Tibial artery (tissue), 4 donors: ENCODE data around the gene OR2A12.
"Not testable (repeated sequence)": the region's sequence is repeated elsewhere in the genome, so short reads cannot be mapped to it uniquely, and the experiment has no call there.

Experiments used
- DNase-seq, 2 donors: peaks; one replicate each; pipeline ENCODE4 v3.0.0-alpha.2; 2019
- H3K27ac ChIP-seq, 2 donors: fragments of 200-600 bp; sonication (generic) in 1 of 2; 1 replicate in 1 of 2; 2 replicates in 1 of 2; pipeline ENCODE4 v1.5.1; 2018 to 2019; ENCODE audit warnings: mild to moderate bottlenecking in 1 of 2
- H3K27me3 ChIP-seq, 2 donors: fragments of 200-600 bp; sonication (generic) in 1 of 2; one replicate each; pipeline versions ENCODE4 v1.5.1 to v1.6.0; 2016 to 2019
- H3K36me3 ChIP-seq, 3 donors: fragments of 200-600 bp; sonication (generic) in 2 of 3; one replicate each; pipeline ENCODE4 v1.5.1; 2016 to 2019; ENCODE audit warnings: mild to moderate bottlenecking in 2 of 3
- H3K4me1 ChIP-seq, 4 donors: fragments of 200-600 bp; sonication (generic) in 2 of 4; 1 replicate in 3 of 4; 2 replicates in 1 of 4; pipeline ENCODE4 v1.5.1; 2016 to 2019
- H3K4me3 ChIP-seq, 2 donors: fragments of 200-600 bp; sonication (generic) in 1 of 2; 1 replicate in 1 of 2; 2 replicates in 1 of 2; pipeline ENCODE4 v1.5.1; 2018 to 2019; ENCODE audit warnings: mild to moderate bottlenecking in 2 of 2
- H3K9me3 ChIP-seq, 3 donors: fragments of 200-600 bp; sonication (generic) in 1 of 3; one replicate each; pipeline ENCODE4 v1.5.1; 2016 to 2019
- intact Hi-C: fragments of 100-400 bp; cut with DNase I; formaldehyde crosslinking; loops from one replicate; pipeline ENCODE4 v1.15.0; 2023; ENCODE audit warnings: low total_unique reads
- TF ChIP-seq, protein P1 (sequence below), 2 experiments: fragments of 200-600 bp in 1 of 2; fragments of 450-650 bp in 1 of 2; IDR thresholded peaks; one replicate each; pipeline ENCODE4 v1.5.1; 2017 to 2019; ENCODE audit warnings: antibody characterized with exemption in 2 of 2, mild to moderate bottlenecking in 1 of 2, moderate library complexity in 1 of 2

Gene OR2A12

DNA sequence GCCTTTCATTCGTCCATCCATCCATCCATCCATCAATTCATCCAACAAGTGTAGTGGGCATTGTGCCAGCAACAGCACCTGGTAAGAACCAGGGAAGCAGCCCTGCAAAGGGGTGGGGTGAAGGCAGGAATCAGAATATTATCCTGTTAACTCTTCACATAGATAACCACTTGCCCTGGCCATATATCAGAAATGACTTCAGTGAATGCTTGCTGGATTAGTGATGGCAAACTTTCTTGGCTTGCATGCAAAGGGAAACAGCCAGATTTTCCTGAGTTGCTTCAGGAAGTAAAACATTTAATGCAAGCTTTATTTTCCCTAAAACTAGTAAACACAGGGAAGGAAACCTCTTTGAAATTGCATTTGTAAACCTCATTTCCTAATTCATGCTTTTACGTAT is 36.6 kb upstream of the OR2A12 start:
- H3K27ac ChIP-seq: no peak overlapping the region
- TF ChIP-seq, protein P1, sequence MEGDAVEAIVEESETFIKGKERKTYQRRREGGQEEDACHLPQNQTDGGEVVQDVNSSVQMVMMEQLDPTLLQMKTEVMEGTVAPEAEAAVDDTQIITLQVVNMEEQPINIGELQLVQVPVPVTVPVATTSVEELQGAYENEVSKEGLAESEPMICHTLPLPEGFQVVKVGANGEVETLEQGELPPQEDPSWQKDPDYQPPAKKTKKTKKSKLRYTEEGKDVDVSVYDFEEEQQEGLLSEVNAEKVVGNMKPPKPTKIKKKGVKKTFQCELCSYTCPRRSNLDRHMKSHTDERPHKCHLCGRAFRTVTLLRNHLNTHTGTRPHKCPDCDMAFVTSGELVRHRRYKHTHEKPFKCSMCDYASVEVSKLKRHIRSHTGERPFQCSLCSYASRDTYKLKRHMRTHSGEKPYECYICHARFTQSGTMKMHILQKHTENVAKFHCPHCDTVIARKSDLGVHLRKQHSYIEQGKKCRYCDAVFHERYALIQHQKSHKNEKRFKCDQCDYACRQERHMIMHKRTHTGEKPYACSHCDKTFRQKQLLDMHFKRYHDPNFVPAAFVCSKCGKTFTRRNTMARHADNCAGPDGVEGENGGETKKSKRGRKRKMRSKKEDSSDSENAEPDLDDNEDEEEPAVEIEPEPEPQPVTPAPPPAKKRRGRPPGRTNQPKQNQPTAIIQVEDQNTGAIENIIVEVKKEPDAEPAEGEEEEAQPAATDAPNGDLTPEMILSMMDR (IDR thresholded peaks at IDR 0.05): no peak
- H3K4me1 ChIP-seq: no peaks in the 10 kb centered on the region
- no peak overlapping the region for H3K4me3 ChIP-seq
- H3K9me3 ChIP-seq: no peaks in the 10 kb centered on the region
- no peaks in the 10 kb centered on the region for H3K27me3 ChIP-seq
- no peaks in the 10 kb centered on the region for H3K36me3 ChIP-seq
- DNase-seq: no peak
- intact Hi-C loops: no loop called here

GRCh38 chr7:144050093-144050492 is 36.0 kb upstream of the OR2A12 start:
- Histone ChIP-seq H3K4me3 (no peak overlapping the region), H3K27ac (no peak overlapping the region), H3K27me3 (no peaks in the 10 kb centered on the region), H3K36me3 (no peaks in the 10 kb centered on the region), H3K4me1 (no peaks in the 10 kb centered on the region), H3K9me3 (no peaks in the 10 kb centered on the region)
- intact Hi-C loops: no loop called here
- DNase-seq: no peak
- TF ChIP-seq, protein P1 (IDR thresholded peaks at IDR 0.05): no peak

- intact Hi-C loops, H3K4me3 ChIP-seq, H3K27ac ChIP-seq, H3K4me1 ChIP-seq, DNase-seq, H3K27me3 ChIP-seq, H3K36me3 ChIP-seq, H3K9me3 ChIP-seq: not testable (repeated sequence)
Measured at GRCh38 chr7:144050884-144051283, 35.2 kb upstream of the OR2A12 start.

- Histone ChIP-seq H3K4me3 (no peak overlapping the region), H3K27me3 (no peaks in the 10 kb centered on the region), H3K9me3 (no peaks in the 10 kb centered on the region), H3K4me1 (no peaks in the 10 kb centered on the region), H3K27ac (no peak overlapping the region), H3K36me3 (no peaks in the 10 kb centered on the region)
- no peak for DNase-seq
- TF ChIP-seq, protein P1 (IDR thresholded peaks at IDR 0.05): no peak
- intact Hi-C loops: no loop called here
Measured at GRCh38 chr7:144057954-144058353, 28.1 kb upstream of the OR2A12 start.

DNA sequence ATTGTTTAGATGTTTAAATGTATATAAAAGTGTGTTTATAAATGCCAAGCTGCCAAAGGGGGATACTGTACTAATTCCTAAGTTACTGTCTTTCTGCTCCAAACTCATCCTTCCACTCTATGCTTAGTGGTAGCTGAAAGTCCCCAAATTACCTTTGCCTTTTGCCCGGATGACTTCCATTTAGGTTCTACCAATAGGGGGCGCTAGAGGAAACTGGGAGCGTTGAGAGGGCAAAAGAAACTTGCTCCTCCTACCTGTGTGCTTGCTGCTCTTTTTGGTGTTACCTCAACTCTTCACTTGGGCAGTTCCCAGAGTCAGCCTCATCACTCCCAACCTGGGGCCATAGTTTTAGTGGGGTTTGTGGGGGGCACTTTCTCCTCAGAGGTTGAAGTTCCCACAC is 22.4 kb upstream of the OR2A12 start:
- no peaks in the 10 kb centered on the region for H3K36me3 ChIP-seq
- no peak for DNase-seq
- TF ChIP-seq, protein P1 (IDR thresholded peaks at IDR 0.05): no peak
- no peak overlapping the region for H3K4me3 ChIP-seq
- intact Hi-C loops: no loop called here
- H3K27ac ChIP-seq: no peak overlapping the region
- H3K4me1 ChIP-seq: no peaks in the 10 kb centered on the region
- H3K27me3 ChIP-seq: no peaks in the 10 kb centered on the region
- H3K9me3 ChIP-seq: no peaks in the 10 kb centered on the region

DNA sequence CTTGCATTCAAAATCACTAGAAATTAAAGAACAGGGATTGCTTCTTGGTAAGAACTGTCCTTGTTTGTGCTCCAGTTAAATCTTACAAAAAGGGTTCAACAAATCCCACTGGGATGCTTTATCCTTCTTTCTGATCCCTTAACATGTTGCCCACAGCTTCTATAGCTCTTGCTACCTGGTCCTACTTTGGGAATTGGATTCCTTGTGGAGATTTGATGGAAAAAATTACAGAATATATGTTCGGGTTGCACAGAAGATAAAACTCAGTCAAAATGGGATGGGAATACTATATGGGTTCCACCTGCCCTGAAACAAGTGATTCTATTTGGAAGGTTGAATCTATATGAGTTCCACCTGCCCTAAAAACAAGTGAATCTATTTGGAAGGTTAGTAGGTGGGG is 16.6 kb upstream of the OR2A12 start, which contains the start of gene OR2A25:
OR2A25 (plus strand) TSS at position 301 of the 400 bp plus-strand sequence. CDS start 4,409 bp downstream, outside the sequence.
- TF ChIP-seq, protein P1 (IDR thresholded peaks at IDR 0.05): no peak
- Histone ChIP-seq H3K27ac (no peak within 1 kb of the TSS), H3K4me1 (no peaks in the 10 kb centered on the region), H3K27me3 (no peaks in the 10 kb centered on the region), H3K9me3 (no peaks in the 10 kb centered on the region), H3K4me3 (no peak within 1 kb of the TSS), H3K36me3 (no peaks in the 10 kb centered on the region)
- intact Hi-C loops: no loop called here
- no peak for DNase-seq
